A549 (cell line): Measurements from ENCODE around the gene GREB1. TPM values are rescaled to one million over a fixed set of nuclear protein-coding genes. Genes with fewer than 3 reads are reported as not detected.

Experiments used
- ATAC-seq, 2 experiments: fragments of 200-7000 bp in 1 of 2; fragments of >200 bp in 1 of 2; cut with Nextera tagmentation in 1 of 2; cut with Tn5 transposase in 1 of 2; 3 replicates each; pipeline versions ENCODE4 v1.8.0 to v1.9.1; 2018 to 2020; ENCODE audit warnings: mild to moderate bottlenecking in 1 of 2, moderate library complexity in 1 of 2
- CTCF ChIA-PET: fragments of 300-600 bp; sonication (Branson Sonifier 250); formaldehyde crosslinking; extraction: SDS; loops from one replicate; lab custom pipeline; 2021; ENCODE audit warnings: antibody characterized with exemption, inconsistent platforms; lab: Yijun Ruan, JAX
- POLR2A ChIA-PET: fragments of 350-600 bp; formaldehyde crosslinking; extraction: SDS; loops from one replicate; lab custom pipeline; 2021; ENCODE audit warnings: antibody characterized with exemption, inconsistent platforms; lab: Yijun Ruan, JAX
- DNase-seq, 2 experiments: peaks; one replicate each; pipeline versions ENCODE4 v3.0.0 to v3.0.0-alpha.2; 2011 to 2016; ENCODE audit warnings: low read depth in 1 of 2, low spot score in 1 of 2
- FAIRE-seq: peaks from 2 replicates; lab custom pipeline; 2011; peaks lifted over from hg19 to GRCh38; lab: Jason Lieb, UNC
- H3K27ac ChIP-seq, 2 experiments: fragments of >200 bp; sonication (Bioruptor Twin); formaldehyde crosslinking; 3 replicates each; pipeline ENCODE4 v1.5.1; 2016 to 2017
- H3K4me1 ChIP-seq: fragments of >200 bp; sonication (Bioruptor Twin); formaldehyde crosslinking; 3 replicates; pipeline ENCODE4 v1.6.1; 2016
- H3K4me2 ChIP-seq: fragments of >200 bp; sonication (Bioruptor Twin); formaldehyde crosslinking; 3 replicates; pipeline ENCODE4 v1.6.1; 2016
- H3K4me3 ChIP-seq: fragments of >200 bp; sonication (Bioruptor Twin); formaldehyde crosslinking; 3 replicates; pipeline ENCODE4 v1.5.1; 2016
- H3K9me3 ChIP-seq: fragments of >200 bp; sonication (Bioruptor Twin); formaldehyde crosslinking; 3 replicates; pipeline ENCODE4 v1.6.1; 2016
- BHLHE40 ChIP-seq: IDR thresholded peaks from 2 replicates; pipeline ENCODE4 v1.6.1; 2012; ENCODE audit warnings: low read depth, low read length, inconsistent platforms
- EHF ChIP-seq: fragments of 250-450 bp; sonication (Bioruptor Pico); IDR thresholded peaks from 2 replicates; pipeline ENCODE4 v1.5.0; 2020; ENCODE audit warnings: mild to moderate bottlenecking
- ESRRA ChIP-seq: fragments of 150-350 bp; IDR thresholded peaks from 2 replicates; pipeline ENCODE4 v1.6.1; 2014; ENCODE audit warnings: mild to moderate bottlenecking, low read length, borderline replicate concordance
- GATA3 ChIP-seq: IDR thresholded peaks from 2 replicates; pipeline ENCODE4 v1.6.1; 2012; ENCODE audit warnings: borderline replicate concordance
- HDAC2 ChIP-seq: fragments of 200-600 bp; sonication (generic); IDR thresholded peaks from 2 replicates; pipeline ENCODE4 v1.6.1; 2016
- HOXA7 ChIP-seq: fragments of 250-450 bp; sonication (Bioruptor Pico); IDR thresholded peaks from 2 replicates; pipeline ENCODE4 v1.5.0; 2020; ENCODE audit warnings: mild to moderate bottlenecking, moderate library complexity
- HOXB13 ChIP-seq: fragments of 250-450 bp; sonication (Bioruptor Pico); IDR thresholded peaks from 2 replicates; pipeline ENCODE4 v1.5.0; 2020; ENCODE audit warnings: low read depth, mild to moderate bottlenecking, moderate library complexity
- MAFK ChIP-seq: fragments of 450-650 bp; IDR thresholded peaks from 2 replicates; pipeline ENCODE4 v1.6.1; 2014; ENCODE audit not compliant: partially characterized antibody
- MAZ ChIP-seq: fragments of 150-350 bp; IDR thresholded peaks from 2 replicates; pipeline ENCODE4 v1.6.1; 2014; ENCODE audit warnings: antibody characterized with exemption, low read depth, low read length, borderline replicate concordance
- NFE2L2 ChIP-seq: fragments of 150-350 bp; conservative IDR thresholded peaks from 2 replicates; pipeline ENCODE4 v1.6.1; 2014; ENCODE audit warnings: low read length
- POLR2A ChIP-seq: IDR thresholded peaks from 2 replicates; pipeline ENCODE4 v1.6.1; 2012; ENCODE audit warnings: mild to moderate bottlenecking, low read length
- POLR2AphosphoS2 ChIP-seq: conservative IDR thresholded peaks from 2 replicates; pipeline ENCODE4 v1.6.1; 2012; ENCODE audit warnings: low read length, improper control_type of control experiment, inconsistent platforms
- SMC3 ChIP-seq: fragments of >200 bp; sonication (Bioruptor Twin); formaldehyde crosslinking; IDR thresholded peaks from 3 replicates; pipeline ENCODE4 v1.6.1; 2018; ENCODE audit warnings: inconsistent platforms
- SREBF2 ChIP-seq: fragments of 450-650 bp; IDR thresholded peaks from 2 replicates; pipeline ENCODE4 v1.6.1; 2014; ENCODE audit warnings: mild to moderate bottlenecking, moderate library complexity
- ZC3H11A ChIP-seq: fragments of 450-650 bp; IDR thresholded peaks from 2 replicates; pipeline ENCODE4 v1.6.1; 2014; ENCODE audit warnings: antibody characterized with exemption, mild to moderate bottlenecking
- ZFP36 ChIP-seq: fragments of 450-650 bp; IDR thresholded peaks from 2 replicates; pipeline ENCODE4 v1.6.1; 2014; ENCODE audit warnings: borderline replicate concordance; ENCODE audit not compliant: partially characterized antibody
- WGBS: methylation state at CpG from one replicate; pipeline ENCODE4 v1.1.6; 2017; ENCODE audit errors: missing lambda C conversion rate; 5-methylcytosine and 5-hydroxymethylcytosine counted together
- polyA plus RNA-seq, 4 experiments: library from polyadenylated mRNA; depleted of rRNA in 3 of 4; stranded (reverse); fragments of >200 nt; fragmentation: RNase III in 1 of 4; extraction: RNeasy Plus Mini Kit Qiagen cat#74134 plus additional on column Dnase treatment in 1 of 4; gene quantifications; 2 replicates in 3 of 4; 3 replicates in 1 of 4; pipeline ENCODE4 v1.2.3, GENCODE V29; 2011 to 2017
- TF ChIP-seq, protein P1 (sequence below): IDR thresholded peaks from 2 replicates; pipeline ENCODE4 v1.6.1; 2012
- TF ChIP-seq, protein P2 (sequence below): fragments of 250-450 bp; sonication (Bioruptor Pico); IDR thresholded peaks from 2 replicates; pipeline ENCODE4 v1.5.0; 2020; ENCODE audit warnings: low read depth, mild to moderate bottlenecking, moderate library complexity
- TF ChIP-seq, protein P3 (sequence below): fragments of 450-650 bp; IDR thresholded peaks from 2 replicates; pipeline ENCODE4 v1.6.1; 2014; ENCODE audit warnings: antibody characterized with exemption
- TF ChIP-seq, protein P4 (sequence below): IDR thresholded peaks from 2 replicates; pipeline ENCODE4 v1.6.1; 2012; ENCODE audit warnings: low read depth, borderline replicate concordance
- TF ChIP-seq, protein P5 (sequence below): fragments of >200 bp; sonication (Bioruptor Twin); formaldehyde crosslinking; IDR thresholded peaks from 3 replicates; pipeline ENCODE4 v1.5.1; 2016

Gene GREB1
- polyA plus RNA-seq, 2 of the 4 experiments (the other 2 are of a cell fraction) = 1.1 to 1.3 TPM

DNA sequence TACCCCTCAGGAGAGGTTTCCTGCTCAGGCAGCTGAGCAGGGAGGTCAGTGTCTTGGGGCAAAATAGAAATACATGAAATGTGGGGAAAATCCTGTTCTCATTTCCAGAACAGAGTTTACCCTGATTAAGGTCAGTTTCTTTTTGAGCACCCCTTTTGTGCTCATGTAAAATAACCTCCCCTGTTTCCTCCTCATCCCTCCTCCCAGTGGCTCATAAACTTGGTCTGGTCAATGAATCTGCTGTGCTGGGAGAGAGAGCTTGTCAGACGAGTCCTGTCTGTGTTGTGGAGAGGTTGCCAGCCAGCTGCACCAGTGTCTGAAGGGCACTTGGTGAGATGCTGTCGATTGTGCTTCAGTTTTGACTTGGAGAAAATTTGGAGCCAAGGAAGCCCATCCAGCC, 87.6 kb downstream of the GREB1 start:
- TF ChIP-seq MAZ = no peak
- TF ChIP-seq, protein P1, sequence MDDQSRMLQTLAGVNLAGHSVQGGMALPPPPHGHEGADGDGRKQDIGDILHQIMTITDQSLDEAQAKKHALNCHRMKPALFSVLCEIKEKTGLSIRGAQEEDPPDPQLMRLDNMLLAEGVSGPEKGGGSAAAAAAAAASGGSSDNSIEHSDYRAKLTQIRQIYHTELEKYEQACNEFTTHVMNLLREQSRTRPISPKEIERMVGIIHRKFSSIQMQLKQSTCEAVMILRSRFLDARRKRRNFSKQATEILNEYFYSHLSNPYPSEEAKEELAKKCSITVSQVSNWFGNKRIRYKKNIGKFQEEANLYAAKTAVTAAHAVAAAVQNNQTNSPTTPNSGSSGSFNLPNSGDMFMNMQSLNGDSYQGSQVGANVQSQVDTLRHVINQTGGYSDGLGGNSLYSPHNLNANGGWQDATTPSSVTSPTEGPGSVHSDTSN = no peak
- TF ChIP-seq, protein P2, sequence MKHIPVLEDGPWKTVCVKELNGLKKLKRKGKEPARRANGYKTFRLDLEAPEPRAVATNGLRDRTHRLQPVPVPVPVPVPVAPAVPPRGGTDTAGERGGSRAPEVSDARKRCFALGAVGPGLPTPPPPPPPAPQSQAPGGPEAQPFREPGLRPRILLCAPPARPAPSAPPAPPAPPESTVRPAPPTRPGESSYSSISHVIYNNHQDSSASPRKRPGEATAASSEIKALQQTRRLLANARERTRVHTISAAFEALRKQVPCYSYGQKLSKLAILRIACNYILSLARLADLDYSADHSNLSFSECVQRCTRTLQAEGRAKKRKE = no peak
- TF ChIP-seq BHLHE40 = no peak
- TF ChIP-seq, protein P3, sequence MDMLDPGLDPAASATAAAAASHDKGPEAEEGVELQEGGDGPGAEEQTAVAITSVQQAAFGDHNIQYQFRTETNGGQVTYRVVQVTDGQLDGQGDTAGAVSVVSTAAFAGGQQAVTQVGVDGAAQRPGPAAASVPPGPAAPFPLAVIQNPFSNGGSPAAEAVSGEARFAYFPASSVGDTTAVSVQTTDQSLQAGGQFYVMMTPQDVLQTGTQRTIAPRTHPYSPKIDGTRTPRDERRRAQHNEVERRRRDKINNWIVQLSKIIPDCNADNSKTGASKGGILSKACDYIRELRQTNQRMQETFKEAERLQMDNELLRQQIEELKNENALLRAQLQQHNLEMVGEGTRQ = no peak
- no peak for TF ChIP-seq MAFK
- no peak for TF ChIP-seq ESRRA
- no peak for TF ChIP-seq ZC3H11A
- no peak for TF ChIP-seq HDAC2
- no peak for TF ChIP-seq SMC3
- WGBS = 4% methylated on average over 2 of the region's 2 CpGs
- Histone ChIP-seq H3K9me3 (no peaks in the 10 kb centered on the region), H3K4me2 (no peak overlapping the region), H3K27ac (no peak overlapping the region), H3K4me1 (no peaks in the 10 kb centered on the region), H3K4me3 (no peak overlapping the region)
- DNase-seq (no peak), ATAC-seq (no peak), FAIRE-seq (no peak)
- ChIA-PET CTCF (interaction anchor here (1.7 kb wide), 1 partner anchor 163 kb away, joined by 4 read pairs; no protein-coding TSS in a partner anchor), POLR2A (no interaction called here)

DNA sequence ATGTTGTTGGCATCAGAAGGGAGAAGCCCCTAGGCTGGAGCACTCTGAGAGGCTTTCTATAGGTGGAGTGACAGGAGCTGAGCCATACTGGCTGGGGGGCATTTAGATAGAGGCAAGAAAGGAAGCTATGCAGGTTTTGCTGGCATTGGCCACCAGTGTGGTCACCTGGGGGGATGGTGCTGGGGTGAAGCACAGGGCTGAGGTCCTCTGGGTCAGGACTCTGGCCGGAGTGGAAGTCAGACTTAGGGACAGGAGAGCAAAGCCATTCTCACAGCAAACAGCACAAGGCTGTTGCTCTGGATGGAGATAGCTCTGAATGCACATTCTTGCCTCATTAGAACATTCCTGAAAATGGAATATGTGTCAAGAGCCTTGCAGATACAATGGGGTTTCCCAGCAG, 88.8 kb downstream of the GREB1 start:
- CTCF ChIA-PET = interaction anchor here (1.7 kb wide), 1 partner anchor 162 kb away, joined by 4 read pairs; no protein-coding TSS in a partner anchor
- FAIRE-seq (no peak), DNase-seq (no peak), ATAC-seq (no peak)
- no peak overlapping the region for H3K4me3 ChIP-seq
- no peak for TF ChIP-seq NFE2L2
- TF ChIP-seq POLR2AphosphoS2 = no peak
- no peak for TF ChIP-seq SREBF2
- TF ChIP-seq, protein P3 = no peak
- no peak for TF ChIP-seq GATA3
- TF ChIP-seq, protein P1 = no peak
- no peak for TF ChIP-seq HOXA7 (CRISPR knock-in tag)
- TF ChIP-seq ZC3H11A = no peak
- no peak for TF ChIP-seq HOXB13 (CRISPR knock-in tag)
- TF ChIP-seq, protein P4, sequence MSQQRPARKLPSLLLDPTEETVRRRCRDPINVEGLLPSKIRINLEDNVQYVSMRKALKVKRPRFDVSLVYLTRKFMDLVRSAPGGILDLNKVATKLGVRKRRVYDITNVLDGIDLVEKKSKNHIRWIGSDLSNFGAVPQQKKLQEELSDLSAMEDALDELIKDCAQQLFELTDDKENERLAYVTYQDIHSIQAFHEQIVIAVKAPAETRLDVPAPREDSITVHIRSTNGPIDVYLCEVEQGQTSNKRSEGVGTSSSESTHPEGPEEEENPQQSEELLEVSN = no peak
- no peak for TF ChIP-seq SMC3
- no peak for TF ChIP-seq ESRRA
- TF ChIP-seq MAFK = no peak
- TF ChIP-seq EHF (CRISPR knock-in tag) = no peak
- TF ChIP-seq, protein P5, sequence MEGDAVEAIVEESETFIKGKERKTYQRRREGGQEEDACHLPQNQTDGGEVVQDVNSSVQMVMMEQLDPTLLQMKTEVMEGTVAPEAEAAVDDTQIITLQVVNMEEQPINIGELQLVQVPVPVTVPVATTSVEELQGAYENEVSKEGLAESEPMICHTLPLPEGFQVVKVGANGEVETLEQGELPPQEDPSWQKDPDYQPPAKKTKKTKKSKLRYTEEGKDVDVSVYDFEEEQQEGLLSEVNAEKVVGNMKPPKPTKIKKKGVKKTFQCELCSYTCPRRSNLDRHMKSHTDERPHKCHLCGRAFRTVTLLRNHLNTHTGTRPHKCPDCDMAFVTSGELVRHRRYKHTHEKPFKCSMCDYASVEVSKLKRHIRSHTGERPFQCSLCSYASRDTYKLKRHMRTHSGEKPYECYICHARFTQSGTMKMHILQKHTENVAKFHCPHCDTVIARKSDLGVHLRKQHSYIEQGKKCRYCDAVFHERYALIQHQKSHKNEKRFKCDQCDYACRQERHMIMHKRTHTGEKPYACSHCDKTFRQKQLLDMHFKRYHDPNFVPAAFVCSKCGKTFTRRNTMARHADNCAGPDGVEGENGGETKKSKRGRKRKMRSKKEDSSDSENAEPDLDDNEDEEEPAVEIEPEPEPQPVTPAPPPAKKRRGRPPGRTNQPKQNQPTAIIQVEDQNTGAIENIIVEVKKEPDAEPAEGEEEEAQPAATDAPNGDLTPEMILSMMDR = no peak
- TF ChIP-seq POLR2A = no peak
- no peak for TF ChIP-seq ZFP36
- POLR2A ChIA-PET = no interaction called here
- no peak overlapping the region for H3K27ac ChIP-seq
- H3K9me3 ChIP-seq = 0 out of 3 replicates have a peak, but pooled peaks cover 3% of the 10 kb centered on the region
- H3K4me2 ChIP-seq = no peak overlapping the region
- no peaks in the 10 kb centered on the region for H3K4me1 ChIP-seq
- WGBS = 58% methylated on average over 1 of the region's 1 CpG
